Activated T-helper 17 cell treated with anti-CD3 and anti-CD28 coated beads, Interleukin-2, amount 50 U/mL, for 72 hours (primary cell): ENCODE measurements around the gene TXNDC5. TPM values are rescaled to one million over a fixed set of nuclear protein-coding genes. Genes with fewer than 3 reads are reported as not detected.

ENCODE experiments used
- ATAC-seq: fragments of 150-1000 bp; cut with Tn5 transposase; replicated peaks from 2 replicates; pipeline ENCODE4 v1.10.0; 2021; ENCODE audit warnings: mild to moderate bottlenecking, moderate library complexity
- H3K27ac Mint-ChIP-seq: one replicate; pipeline ENCODE4 v1.8.0; 2022; ENCODE audit warnings: mixed read lengths
- H3K27me3 Mint-ChIP-seq: one replicate; pipeline ENCODE4 v1.8.0; 2022; ENCODE audit warnings: mixed read lengths
- H3K36me3 Mint-ChIP-seq: one replicate; pipeline ENCODE4 v1.8.0; 2022; ENCODE audit warnings: low read depth, mild to moderate bottlenecking, mixed read lengths
- H3K4me1 Mint-ChIP-seq: one replicate; pipeline ENCODE4 v1.8.0; 2022; ENCODE audit warnings: mixed read lengths
- H3K4me3 Mint-ChIP-seq: one replicate; pipeline ENCODE4 v1.8.0; 2022; ENCODE audit warnings: mild to moderate bottlenecking, mixed read lengths
- H3K9me3 Mint-ChIP-seq: one replicate; pipeline ENCODE4 v1.8.0; 2022; ENCODE audit warnings: mixed read lengths
- total RNA-seq, 2 donors: library from RNA; stranded (reverse); gene quantifications; one replicate each; pipeline ENCODE4 v1.2.3, GENCODE V29; 2022

Gene TXNDC5
- total RNA-seq: 10 to 100 TPM; 48.3 to 95.0 TPM

DNA sequence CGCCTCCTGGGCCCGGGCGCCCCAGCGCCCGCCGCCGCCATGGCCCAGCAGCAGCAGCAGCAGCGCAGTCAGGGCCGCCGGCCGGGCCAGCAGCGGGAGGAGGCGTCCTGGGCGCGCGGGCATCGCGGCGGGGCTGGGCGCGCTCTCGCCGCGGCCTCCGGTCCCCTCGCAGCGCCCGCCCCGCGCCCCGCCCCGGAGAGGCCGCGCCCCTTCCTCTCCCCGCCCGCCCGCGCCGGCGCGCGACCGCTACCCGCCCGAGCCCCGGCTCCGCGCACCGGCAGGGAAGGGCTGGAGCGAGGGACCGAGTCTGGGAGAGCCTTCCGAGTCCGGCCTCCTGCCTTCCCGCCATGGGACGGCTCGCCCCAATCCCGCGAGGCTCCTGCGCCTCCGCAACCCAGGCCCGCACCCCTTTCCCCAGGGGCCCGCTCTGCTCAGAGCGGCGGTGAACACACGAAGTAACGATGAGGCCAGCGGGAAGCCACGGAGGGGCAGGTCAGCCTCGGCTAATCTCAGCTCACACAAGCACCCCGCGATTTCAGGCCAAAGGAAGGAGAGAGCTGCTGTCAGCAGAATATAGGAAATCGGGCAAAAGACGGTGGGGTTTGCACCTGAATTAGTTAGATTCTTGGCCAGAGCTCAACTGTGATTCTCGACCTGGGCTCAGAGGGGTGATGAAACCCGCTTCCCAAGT, at the start of gene TXNDC5:
Gene TXNDC5, minus strand, starts transcription at position 135 of the 691 bp plus-strand sequence. Its CDS starts 12 bp downstream, at position 123.
- ATAC-seq: peak; percentile 88
- Mint-ChIP-seq H3K4me3 (peak within 1 kb of the TSS; percentile 86), H3K9me3 (no peaks in the 10 kb centered on the region), H3K4me1 (peaks cover 5% of the 10 kb centered on the region), H3K27ac (peak within 1 kb of the TSS; percentile 88), H3K36me3 (peaks cover 19% of the 10 kb centered on the region), H3K27me3 (no peaks in the 10 kb centered on the region)

DNA sequence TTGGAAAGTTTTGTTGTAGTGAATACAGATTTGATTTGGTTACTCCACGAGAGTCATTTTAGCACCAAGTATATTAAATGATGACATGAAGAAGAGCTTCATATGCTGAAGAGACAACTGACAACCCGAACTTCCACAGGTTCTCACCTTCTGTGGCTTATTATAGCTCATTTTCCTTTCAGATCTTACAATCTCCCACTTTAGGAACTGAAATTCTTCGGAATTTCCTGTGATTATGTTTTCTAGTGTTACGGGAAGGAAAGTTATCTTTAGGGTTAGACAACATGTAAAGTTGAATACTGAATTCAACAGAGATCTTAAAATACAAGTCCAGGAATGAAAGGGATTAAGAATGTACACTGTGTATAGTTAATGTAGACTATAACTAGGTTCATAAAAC, 49.6 kb upstream of the TXNDC5 start:
- Mint-ChIP-seq H3K4me1 (peaks cover 10% of the 10 kb centered on the region), H3K27ac (no peak overlapping the region), H3K27me3 (peaks cover 4% of the 10 kb centered on the region), H3K36me3 (no peaks in the 10 kb centered on the region), H3K4me3 (no peak overlapping the region), H3K9me3 (peaks cover under 1% of the 10 kb centered on the region)
- no peak for ATAC-seq

DNA sequence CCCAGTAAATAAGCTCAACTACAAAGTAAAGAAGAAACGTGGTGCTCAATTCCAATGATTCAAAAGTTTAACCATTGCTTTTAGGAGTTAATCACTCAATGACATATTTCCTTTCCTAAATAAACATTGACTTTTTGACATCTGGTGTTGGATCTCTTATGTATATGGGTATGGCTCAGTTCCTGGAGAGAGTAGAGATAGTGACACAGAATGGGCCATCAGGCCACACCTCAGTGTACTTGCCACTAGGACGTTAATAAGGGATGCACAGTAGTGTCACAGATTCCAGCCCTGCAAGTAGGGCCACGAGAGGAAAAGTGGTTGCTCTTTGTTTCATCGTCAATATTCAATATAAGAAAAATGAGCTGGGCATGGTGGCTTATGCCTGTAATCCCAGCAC, 48.9 kb upstream of the TXNDC5 start:
- Mint-ChIP-seq H3K9me3 (no peaks in the 10 kb centered on the region), H3K4me1 (peaks cover 10% of the 10 kb centered on the region), H3K36me3 (no peaks in the 10 kb centered on the region), H3K4me3 (no peak overlapping the region), H3K27me3 (peaks cover 3% of the 10 kb centered on the region), H3K27ac (no peak overlapping the region)
- no peak for ATAC-seq

DNA sequence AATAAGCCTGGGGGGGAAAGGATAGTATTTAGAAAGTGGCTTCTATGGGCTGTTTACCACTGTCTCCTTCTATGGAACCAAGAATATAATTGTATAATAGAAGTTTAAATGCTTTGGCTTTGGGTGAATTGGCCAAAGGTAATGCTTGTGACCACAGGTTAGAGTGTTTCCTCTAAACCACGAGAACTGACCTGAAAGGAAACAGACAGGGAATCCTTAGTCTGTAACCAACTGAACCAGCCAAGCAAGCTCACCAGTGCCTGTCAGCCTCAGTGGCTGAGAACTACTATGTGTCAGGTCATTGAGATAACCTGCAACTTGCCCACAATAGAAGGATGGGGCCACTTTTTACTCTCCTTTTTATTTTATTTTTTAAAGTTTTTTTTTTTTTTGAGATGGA, 47.9 kb upstream of the TXNDC5 start:
- H3K27ac Mint-ChIP-seq: no peak overlapping the region
- H3K4me3 Mint-ChIP-seq: no peak overlapping the region
- no peak for ATAC-seq
- H3K27me3 Mint-ChIP-seq: peaks cover 3% of the 10 kb centered on the region
- H3K36me3 Mint-ChIP-seq: no peaks in the 10 kb centered on the region
- peaks cover 7% of the 10 kb centered on the region for H3K4me1 Mint-ChIP-seq
- H3K9me3 Mint-ChIP-seq: no peaks in the 10 kb centered on the region

DNA sequence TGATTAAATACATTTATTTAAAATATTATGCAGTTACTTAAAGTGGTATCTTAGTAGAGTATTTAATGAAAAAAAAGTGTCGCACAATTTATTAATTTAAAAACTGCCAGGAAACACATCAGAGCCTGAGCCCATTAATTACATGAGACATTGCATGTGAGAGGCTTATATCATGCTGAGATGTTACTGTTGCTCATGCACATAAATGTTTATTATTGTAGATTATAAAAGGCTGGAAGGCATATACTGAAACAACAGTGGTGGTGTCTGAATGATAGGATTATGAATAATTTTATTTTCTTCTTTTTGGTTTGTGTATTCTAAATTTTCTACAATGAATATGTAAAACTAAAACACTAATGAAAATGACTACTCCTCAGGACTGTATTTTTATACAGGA, 45.7 kb upstream of the TXNDC5 start:
- Mint-ChIP-seq H3K36me3 (no peaks in the 10 kb centered on the region), H3K4me1 (no peaks in the 10 kb centered on the region), H3K4me3 (no peak overlapping the region), H3K27ac (no peak overlapping the region), H3K27me3 (peaks cover 5% of the 10 kb centered on the region), H3K9me3 (no peaks in the 10 kb centered on the region)
- ATAC-seq: no peak

DNA sequence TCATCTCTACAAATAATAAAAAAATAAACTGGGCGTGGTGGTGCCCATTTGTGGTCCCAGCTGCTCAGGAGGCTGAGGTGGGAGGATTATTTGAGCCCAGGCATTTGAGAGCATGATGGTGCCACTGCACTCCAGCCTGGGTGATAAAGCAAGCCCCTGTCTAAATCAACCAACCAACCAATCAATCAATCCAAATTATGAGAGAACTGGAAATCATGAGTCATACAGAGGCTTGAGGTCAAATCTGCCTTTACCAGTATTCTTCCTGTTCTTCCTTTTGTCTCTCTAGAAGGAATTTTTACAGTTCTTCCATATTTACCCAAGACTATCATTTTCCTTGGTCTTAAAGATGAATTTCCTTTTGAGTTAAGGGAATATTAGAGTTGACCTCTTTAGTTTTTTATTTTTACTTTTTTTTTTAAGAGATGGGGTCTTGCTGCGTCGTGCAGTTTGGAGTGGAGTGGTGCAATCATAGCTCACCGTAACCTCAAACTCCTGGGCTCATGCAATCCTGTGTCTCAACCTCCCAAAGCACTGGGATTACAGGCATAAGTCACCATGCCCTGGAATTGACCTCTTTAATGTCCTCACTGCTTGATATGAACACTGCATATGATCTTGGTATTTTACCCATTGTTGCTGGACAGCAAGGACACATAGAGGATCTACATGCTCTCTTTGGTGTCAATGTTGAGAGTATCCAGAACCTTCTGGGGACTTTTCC, 44.1 kb upstream of the TXNDC5 start:
- Mint-ChIP-seq H3K9me3 (no peaks in the 10 kb centered on the region), H3K27me3 (peaks cover 11% of the 10 kb centered on the region), H3K27ac (no peak overlapping the region), H3K4me3 (no peak overlapping the region), H3K36me3 (no peaks in the 10 kb centered on the region), H3K4me1 (no peaks in the 10 kb centered on the region)
- no peak for ATAC-seq

DNA sequence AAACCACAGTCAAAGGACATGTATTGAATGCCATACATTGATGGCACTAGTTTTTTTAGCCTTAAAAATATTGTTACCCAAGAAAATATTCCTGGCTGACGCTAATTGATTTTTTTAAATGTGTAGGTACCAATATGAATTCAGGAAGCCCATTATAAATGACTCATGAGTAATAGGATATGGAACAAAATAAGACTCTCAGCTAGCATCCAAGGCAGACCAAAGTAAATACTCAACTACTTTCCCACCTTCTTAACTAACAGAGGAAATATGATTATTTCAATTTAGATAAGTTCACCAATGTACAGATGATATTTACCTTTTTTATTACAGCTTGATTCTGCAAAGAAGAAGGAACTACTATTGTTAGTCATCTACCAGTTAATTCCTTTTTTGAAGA, 43.2 kb upstream of the TXNDC5 start:
- no peak overlapping the region for H3K4me3 Mint-ChIP-seq
- peaks cover 16% of the 10 kb centered on the region for H3K27me3 Mint-ChIP-seq
- H3K9me3 Mint-ChIP-seq: peaks cover 4% of the 10 kb centered on the region
- H3K27ac Mint-ChIP-seq: no peak overlapping the region
- H3K36me3 Mint-ChIP-seq: no peaks in the 10 kb centered on the region
- H3K4me1 Mint-ChIP-seq: no peaks in the 10 kb centered on the region
- no peak for ATAC-seq

DNA sequence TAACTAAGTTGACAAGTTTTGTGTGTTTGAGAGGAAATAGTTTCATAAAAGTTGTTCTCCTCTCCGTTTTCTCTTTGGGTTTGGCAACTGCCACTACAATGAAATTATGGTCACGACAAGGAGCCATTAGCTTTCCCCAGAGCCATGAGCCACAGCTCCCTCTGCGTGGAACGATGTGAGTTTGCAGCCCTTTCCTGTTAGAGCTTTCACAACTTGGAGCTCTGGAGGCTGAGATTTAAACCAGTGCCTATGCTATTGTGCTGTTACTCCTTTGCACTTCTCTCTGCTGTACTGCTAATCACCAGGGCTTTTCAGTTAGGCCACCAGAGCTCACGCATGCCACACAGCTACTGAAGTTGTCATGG, 29.3 kb upstream of the TXNDC5 start:
- Mint-ChIP-seq H3K9me3 (no peaks in the 10 kb centered on the region), H3K4me1 (no peaks in the 10 kb centered on the region), H3K27ac (no peak overlapping the region), H3K27me3 (peaks cover 12% of the 10 kb centered on the region), H3K4me3 (no peak overlapping the region), H3K36me3 (no peaks in the 10 kb centered on the region)
- no peak for ATAC-seq

DNA sequence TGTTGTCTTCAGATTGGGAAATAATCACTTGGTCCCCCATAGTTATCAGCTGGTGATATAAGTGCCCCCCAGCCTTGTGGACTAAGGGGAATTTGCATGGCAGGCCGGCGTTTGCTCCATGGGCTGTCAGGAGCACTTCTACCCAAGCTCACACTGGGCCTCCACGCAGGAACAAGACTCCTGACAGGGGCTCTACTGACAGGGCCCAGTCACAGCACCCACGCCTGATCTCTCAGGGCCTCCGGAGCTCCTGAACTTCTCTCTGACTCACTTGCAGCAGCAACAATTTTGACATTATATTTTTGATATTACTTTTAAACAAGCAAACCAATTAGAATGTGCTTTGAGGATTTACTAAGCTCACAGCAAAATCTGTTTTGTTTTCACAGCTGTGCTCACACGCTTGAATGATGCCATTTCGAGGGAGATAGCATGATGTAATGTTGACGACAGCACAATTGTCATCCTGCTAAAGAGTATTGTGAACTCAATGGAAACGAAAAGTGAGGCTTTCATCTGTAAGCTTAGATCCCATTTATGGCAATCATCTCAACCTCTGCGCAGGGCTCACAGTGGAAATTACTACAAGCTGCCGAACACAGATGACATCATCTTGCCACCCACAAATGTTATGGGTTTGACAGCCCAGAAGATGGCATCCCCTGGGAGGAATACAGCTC, 28.7 kb upstream of the TXNDC5 start:
- Mint-ChIP-seq H3K4me3 (no peak overlapping the region), H3K9me3 (no peaks in the 10 kb centered on the region), H3K36me3 (no peaks in the 10 kb centered on the region), H3K27me3 (peaks cover 12% of the 10 kb centered on the region), H3K4me1 (no peaks in the 10 kb centered on the region), H3K27ac (no peak overlapping the region)
- ATAC-seq: peak; percentile 23

DNA sequence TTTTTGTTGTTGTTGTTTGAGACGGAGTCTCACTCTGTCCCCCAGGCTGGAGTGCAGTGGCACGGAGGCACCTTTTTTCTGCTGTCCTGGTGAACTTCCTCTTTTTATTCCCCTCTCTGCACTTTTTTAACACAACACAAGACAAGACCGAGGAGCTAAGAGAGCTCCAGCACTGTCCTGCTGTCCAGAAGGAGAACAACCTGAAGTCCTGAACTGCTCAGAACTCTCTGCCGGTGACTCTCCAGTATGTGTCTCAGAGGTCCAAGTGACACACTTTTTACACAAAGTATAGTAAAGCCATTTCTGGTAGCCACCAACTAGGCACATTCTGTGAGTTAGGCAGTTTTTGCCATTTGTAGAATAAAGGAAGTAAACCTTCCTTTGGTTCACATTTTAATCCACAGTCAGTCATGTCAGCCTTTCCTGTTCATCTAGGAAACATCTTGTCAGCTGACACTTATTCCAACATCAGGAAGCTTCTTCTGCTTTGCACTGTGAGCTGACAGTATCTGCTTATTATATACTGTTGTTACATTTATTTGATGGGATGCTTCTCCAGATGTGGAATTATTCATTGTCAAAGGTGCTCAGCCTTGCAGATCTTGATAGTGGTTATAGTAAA, 28.1 kb upstream of the TXNDC5 start:
- ATAC-seq: no peak
- peaks cover 19% of the 10 kb centered on the region for H3K27me3 Mint-ChIP-seq
- H3K4me1 Mint-ChIP-seq: no peaks in the 10 kb centered on the region
- no peak overlapping the region for H3K4me3 Mint-ChIP-seq
- no peaks in the 10 kb centered on the region for H3K36me3 Mint-ChIP-seq
- H3K27ac Mint-ChIP-seq: no peak overlapping the region
- H3K9me3 Mint-ChIP-seq: no peaks in the 10 kb centered on the region

DNA sequence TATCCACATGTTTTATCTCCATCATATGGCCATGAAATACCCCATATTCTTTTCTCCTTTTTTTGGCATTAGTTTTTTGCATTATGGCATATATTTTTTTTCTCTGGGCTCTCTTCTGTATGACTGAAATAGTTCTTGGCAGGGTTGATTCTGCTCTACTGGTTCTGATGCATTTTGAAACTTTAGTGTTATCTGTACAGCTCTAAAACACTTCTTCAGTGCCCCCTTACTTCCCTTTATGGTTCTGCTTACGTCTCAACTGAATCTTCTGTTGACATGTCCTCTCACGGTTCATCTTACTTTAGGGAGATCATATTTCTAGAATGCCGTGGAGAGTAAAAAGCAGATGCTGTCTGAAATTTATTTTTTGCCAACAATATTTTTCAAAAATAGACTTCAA, 23.2 kb upstream of the TXNDC5 start:
- no peak for ATAC-seq
- no peaks in the 10 kb centered on the region for H3K4me1 Mint-ChIP-seq
- H3K36me3 Mint-ChIP-seq: no peaks in the 10 kb centered on the region
- H3K27ac Mint-ChIP-seq: no peak overlapping the region
- no peak overlapping the region for H3K4me3 Mint-ChIP-seq
- H3K27me3 Mint-ChIP-seq: peaks cover 9% of the 10 kb centered on the region
- H3K9me3 Mint-ChIP-seq: no peaks in the 10 kb centered on the region

DNA sequence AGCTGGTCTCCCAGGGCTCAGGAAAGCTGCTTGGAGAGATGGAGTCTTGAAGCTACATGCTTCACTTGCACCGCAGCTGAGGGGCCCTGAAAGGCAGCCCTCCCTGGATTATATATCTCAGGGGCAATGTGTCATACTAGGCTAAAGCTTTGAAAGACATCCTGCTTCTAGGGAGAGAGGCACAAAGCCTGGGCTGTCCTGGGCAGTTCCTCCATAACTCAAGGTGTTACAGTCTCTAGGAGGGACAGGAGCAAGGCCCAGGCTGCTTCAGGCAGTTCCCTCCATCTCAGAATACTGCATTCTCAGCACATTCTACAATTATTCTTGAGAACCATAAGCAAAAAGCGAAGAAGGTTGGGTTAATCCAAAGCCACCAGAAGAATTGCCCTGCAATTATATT, 22.0 kb upstream of the TXNDC5 start:
- Mint-ChIP-seq H3K4me1 (no peaks in the 10 kb centered on the region), H3K9me3 (no peaks in the 10 kb centered on the region), H3K4me3 (no peak overlapping the region), H3K27ac (no peak overlapping the region), H3K36me3 (no peaks in the 10 kb centered on the region), H3K27me3 (peaks cover 16% of the 10 kb centered on the region)
- ATAC-seq: no peak

DNA sequence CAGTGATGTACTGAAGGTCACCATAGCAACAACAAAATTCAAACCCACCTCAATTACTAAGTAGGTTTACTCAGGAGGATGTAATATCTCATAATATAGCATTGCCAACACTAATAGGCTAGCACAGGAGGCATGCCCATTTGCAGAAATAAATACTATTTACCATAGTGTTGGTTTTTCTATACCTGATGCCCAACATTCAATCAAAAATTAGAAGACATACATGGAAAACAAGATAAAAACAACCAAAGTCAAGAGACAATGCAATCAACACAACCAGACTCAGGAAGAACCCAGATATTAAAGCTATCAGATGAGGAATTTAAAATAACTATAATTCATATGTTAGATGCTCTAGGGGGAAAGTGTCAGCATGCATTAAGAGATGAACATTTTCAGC, 14.3 kb upstream of the TXNDC5 start:
- Mint-ChIP-seq H3K27ac (no peak overlapping the region), H3K27me3 (peaks cover 26% of the 10 kb centered on the region), H3K9me3 (peaks cover 12% of the 10 kb centered on the region), H3K4me1 (no peaks in the 10 kb centered on the region), H3K36me3 (no peaks in the 10 kb centered on the region), H3K4me3 (no peak overlapping the region)
- no peak for ATAC-seq

DNA sequence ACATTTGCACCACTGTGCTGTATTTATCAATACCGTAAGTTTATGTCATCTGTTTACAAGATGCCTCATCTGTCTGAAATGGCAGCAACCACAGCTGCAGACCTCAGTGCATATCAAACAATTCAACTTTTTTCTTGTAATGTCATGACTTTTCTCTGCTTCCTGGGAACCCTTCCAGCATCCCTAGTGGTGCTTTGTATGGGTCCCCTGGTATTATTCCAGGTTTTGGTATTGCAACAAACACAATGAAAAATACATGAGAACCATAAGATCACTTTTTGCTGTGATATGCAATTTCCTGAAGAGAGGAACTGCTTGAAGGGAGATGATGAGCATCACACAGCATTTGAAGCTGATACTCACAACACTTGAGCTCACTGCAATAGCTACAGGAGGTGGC, 12.0 kb upstream of the TXNDC5 start:
- Mint-ChIP-seq H3K36me3 (no peaks in the 10 kb centered on the region), H3K27ac (no peak overlapping the region), H3K4me3 (no peak overlapping the region), H3K27me3 (peaks cover 18% of the 10 kb centered on the region), H3K4me1 (no peaks in the 10 kb centered on the region), H3K9me3 (peaks cover 12% of the 10 kb centered on the region)
- ATAC-seq: no peak
